Large intestine (tissue), 3 donors: ENCODE results near the gene ANKMY2. TPM values are rescaled to one million over a fixed set of nuclear protein-coding genes. Genes with fewer than 3 reads are reported as not detected.
A peak's percentile ranks its signal among the peaks of the same experiment; 100 is the strongest.

Experiments used
- DNase-seq, 2 donors: peaks; one replicate each; pipeline versions ENCODE4 v3.0.0 to v3.0.0-alpha.2; 2013
- H3K27ac ChIP-seq: one replicate; pipeline ENCODE4 v1.5.1; 2013; ENCODE audit warnings: low read length
- H3K27me3 ChIP-seq: 2 replicates; pipeline ENCODE4 v1.6.1; 2013; ENCODE audit warnings: low read length; ENCODE audit not compliant: control insufficient read depth, insufficient read depth
- H3K36me3 ChIP-seq: 2 replicates; pipeline ENCODE4 v1.6.1; 2013; ENCODE audit warnings: low read length; ENCODE audit not compliant: control insufficient read depth, insufficient read depth
- H3K4me1 ChIP-seq: one replicate; pipeline ENCODE4 v1.6.1; 2013; ENCODE audit warnings: low read length; ENCODE audit not compliant: control insufficient read depth, insufficient read depth
- H3K4me3 ChIP-seq: one replicate; pipeline ENCODE4 v1.5.1; 2013; ENCODE audit warnings: low read length
- H3K9me3 ChIP-seq: one replicate; pipeline ENCODE4 v1.6.1; 2013; ENCODE audit warnings: mild to moderate bottlenecking, low read depth, low read length, moderate library complexity; ENCODE audit not compliant: control insufficient read depth
- WGBS: methylation state at CpG from one replicate; pipeline ENCODE4 v1.1.5; 2013; ENCODE audit warnings: low lambda C conversion rate; ENCODE audit not compliant: insufficient coverage; 5-methylcytosine and 5-hydroxymethylcytosine counted together
- polyA plus RNA-seq: library from polyadenylated mRNA; unstranded; fragments of 120-200 nt; gene quantifications from one replicate; pipeline ENCODE4 v1.2.1, GENCODE V29; 2013

The ANKMY2 gene
- polyA plus RNA-seq, 1 donor = 34.0 TPM

DNA sequence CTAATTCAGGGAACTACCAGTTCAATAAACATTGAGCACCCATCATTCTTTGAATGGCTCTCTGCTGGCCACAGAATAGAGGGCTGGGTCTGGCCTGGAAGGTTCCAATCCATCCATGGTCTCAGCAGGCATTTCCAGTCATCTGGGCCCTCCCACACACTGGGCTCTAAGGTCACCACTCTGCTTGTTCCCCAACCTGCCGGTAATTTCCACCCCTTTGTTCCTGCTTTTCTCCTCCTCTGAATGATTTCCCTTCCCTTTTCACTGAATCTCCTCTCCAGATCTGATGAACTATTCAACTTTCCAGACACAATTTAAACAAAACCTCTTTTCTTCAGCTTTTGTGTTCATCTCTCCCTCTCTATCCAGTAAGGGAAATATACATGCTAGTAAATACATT lies 3.0 kb upstream of the ANKMY2 start:
- WGBS = 38% methylated on average over 1 of the region's 1 CpG
- Histone ChIP-seq H3K4me3 (no peak overlapping the region), H3K4me1 (peaks cover 12% of the 10 kb centered on the region), H3K9me3 (no peaks in the 10 kb centered on the region), H3K36me3 (no peaks in the 10 kb centered on the region), H3K27ac (no peak overlapping the region), H3K27me3 (no peaks in the 10 kb centered on the region)
- no peak for DNase-seq

DNA sequence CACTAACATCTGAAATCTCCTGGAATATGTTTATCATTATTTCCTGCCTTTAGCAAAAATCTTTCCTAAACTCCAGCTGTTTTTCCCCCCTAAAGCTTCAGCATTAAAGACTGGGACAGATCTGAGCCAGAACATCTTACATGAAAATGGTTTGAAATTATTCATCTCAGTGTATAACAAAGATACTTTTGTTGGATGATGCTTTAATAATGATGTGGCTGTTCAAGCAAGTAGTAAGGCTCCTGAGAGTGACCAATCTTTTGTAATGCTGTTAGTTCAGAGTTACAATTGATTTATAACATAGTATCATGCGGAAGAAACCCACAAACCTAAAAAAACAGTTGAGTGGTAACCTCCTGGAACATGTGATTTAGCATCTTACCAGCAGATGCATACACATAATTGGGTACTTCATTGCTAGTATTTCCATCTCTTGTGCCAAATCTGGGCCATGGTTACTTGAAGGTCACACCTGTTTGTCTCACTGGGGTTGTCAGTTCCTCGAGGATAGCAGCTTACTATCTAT lies 1.9 kb upstream of the ANKMY2 start:
- Histone ChIP-seq H3K4me1 (peaks cover 13% of the 10 kb centered on the region), H3K4me3 (peak overlapping the region; percentile 97), H3K27ac (no peak overlapping the region), H3K9me3 (no peaks in the 10 kb centered on the region), H3K36me3 (no peaks in the 10 kb centered on the region), H3K27me3 (no peaks in the 10 kb centered on the region)
- DNase-seq = no peak
- no CpG with 5 or more reads among the region's 2 CpGs for WGBS

DNA sequence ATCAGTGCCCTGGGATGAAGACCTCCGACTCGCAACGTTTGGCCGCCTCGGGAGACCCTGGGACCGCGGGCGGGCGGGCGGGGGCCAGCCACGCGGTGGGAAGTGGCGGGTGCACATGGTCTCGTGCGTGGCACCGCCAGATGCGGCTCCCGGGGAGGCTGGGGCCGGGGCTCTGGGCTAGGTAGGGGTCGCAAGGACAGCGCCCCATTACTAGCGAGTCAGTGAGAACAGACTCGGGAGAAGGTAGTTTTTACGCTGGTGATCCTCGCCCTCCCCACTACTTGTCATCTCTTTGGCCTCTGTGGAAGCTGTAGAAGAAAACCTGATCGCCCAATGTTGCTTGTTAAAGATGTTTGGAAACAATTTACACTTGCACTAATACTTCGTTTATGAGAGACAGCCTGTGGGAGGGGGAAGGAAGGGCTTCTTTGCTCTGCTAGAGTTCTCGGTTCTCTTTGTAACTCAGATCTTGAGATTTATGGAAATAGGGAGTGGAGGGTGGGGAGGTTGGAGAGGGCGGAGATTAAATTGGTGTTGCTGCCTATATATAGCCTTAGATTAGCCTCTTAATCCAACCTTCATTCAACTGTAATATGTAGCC lies 1.0 kb upstream of the ANKMY2 start:
- Histone ChIP-seq H3K4me3 (peak overlapping the region; percentile 97), H3K36me3 (no peaks in the 10 kb centered on the region), H3K27me3 (no peaks in the 10 kb centered on the region), H3K4me1 (peaks cover 13% of the 10 kb centered on the region), H3K9me3 (no peaks in the 10 kb centered on the region), H3K27ac (peak overlapping the region; percentile 81)
- 0% methylated on average over 3 of the region's 29 CpGs for WGBS
- peak in 1 of 2 donors; percentile 56 for DNase-seq

DNA sequence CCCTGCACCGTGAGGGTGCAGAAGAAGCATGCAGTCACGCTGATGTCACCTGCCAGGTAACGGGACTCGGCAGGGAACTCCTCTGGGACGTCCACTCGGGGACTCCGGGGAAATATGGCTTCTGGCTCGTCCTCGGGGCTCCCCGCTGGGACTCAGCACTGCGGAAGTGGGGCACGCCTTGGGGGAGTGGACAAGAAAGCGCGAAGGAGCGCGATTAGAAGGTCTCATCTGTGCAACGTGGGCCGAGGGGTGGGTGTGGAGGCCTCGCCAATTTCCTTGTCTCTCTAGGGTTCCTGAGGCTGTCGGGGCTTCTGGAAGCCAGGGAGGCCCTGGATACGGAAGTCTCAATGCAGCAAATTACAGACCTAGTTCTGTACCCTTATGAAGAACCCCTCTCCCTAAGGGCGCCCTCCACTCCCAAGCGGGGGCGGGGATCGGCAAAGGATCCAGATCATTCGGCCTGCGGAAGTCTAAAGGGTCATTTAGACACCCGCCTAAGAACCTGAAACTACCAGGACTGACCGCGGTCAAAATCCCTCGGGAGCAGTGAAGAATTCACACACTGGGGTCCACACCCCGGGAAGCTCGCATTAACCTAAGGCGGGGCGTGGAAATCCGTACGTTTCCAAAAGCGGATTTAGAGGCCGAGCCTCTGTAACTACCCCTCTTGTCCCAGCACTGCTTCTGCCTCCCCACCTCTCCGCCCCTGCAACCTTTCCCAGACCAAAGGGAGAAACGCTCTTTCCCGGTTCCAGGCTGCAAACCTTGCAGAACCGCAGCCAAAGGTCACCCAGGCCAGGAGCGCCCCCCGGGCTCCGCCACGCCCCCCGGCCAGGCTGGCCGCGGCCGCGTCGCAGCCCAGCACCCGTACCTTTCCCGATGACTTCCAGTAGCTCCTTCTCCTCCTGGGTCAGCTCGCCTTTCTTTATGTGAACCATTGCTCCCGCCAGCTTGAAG lies 640 bp downstream of the ANKMY2 start:
- no CpG with 5 or more reads among the region's 57 CpGs for WGBS
- H3K4me1 ChIP-seq = peaks cover 13% of the 10 kb centered on the region
- H3K9me3 ChIP-seq = no peaks in the 10 kb centered on the region
- peak overlapping the region; percentile 89 for H3K4me3 ChIP-seq
- no peaks in the 10 kb centered on the region for H3K36me3 ChIP-seq
- H3K27me3 ChIP-seq = no peaks in the 10 kb centered on the region
- peak; percentile 38 to 82 for DNase-seq
- peak overlapping the region; percentile 97 for H3K27ac ChIP-seq

DNA sequence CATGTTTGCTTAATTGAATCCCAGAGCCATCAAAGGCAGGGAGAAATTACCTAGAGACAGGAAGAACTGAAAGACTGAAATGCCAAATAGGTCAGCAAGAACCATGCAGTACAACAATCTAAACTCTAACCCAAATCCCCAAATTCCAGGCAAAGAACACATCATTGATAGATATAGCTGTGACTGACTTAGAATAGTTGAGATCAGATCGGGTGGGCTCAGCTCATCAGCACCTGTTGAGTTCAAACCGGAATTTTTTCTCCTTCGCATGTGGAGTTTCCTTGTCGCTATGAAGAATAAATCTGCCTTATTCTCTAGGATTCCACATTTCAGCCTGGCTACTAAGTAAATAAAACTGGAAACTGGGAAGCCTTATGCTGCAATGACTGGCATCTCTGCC lies 1.4 kb downstream of the ANKMY2 start:
- H3K4me3 ChIP-seq = peak overlapping the region; percentile 89

DNA sequence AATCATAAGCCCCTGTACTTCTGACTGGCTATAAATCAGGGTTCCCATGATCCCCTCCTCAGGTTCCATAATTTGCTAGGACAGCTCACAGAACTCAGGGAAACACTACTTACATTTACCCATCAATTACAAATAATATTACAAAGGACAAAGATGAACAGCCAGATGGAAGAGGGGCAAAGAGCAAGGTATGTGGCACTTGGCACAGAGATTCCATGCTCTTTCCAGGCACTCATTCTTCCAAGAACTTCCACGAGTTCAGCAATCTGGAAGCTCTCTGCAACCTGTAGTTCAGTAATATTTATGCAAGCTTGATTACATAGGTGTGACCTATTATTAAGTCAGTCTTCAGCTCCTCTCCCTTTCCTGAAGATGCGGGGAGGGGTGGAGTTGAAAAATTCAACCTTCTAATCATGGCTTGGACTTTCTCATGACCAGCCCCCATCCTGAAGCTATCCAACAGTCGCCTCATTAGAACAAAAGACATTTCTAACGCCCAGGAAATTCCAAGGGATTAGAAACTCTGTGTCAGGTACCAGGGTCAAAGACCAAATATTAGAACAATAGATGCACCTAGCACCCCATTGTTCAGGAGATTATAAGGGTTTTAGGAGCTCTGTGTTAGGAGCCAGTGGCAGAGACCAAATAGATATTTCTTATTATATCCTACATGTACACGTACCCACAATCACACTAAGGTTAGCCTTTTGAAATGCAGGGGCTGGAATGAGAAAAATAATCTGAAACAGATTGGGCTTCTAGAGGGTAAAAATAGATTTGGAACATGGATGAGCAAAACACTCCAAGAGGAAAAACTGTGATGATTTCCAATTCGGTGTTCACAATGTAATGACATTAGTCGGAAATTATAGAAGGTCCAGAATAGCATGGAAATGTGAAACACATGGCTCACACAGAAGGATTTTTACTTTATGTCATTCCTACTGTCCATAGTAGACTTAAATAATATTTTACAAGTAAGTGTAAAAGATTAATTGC lies 7.0 kb downstream of the ANKMY2 start:
- no peak overlapping the region for H3K27ac ChIP-seq
- H3K36me3 ChIP-seq = peaks cover 5% of the 10 kb centered on the region
- no peaks in the 10 kb centered on the region for H3K9me3 ChIP-seq
- no peak for DNase-seq
- 100% methylated on average over 2 of the region's 7 CpGs for WGBS
- H3K4me3 ChIP-seq = no peak overlapping the region
- H3K27me3 ChIP-seq = no peaks in the 10 kb centered on the region
- peaks cover 6% of the 10 kb centered on the region for H3K4me1 ChIP-seq

More for the DNA sequence above, 1.4 kb downstream of the ANKMY2 start:
- Histone ChIP-seq H3K4me1 (peaks cover 13% of the 10 kb centered on the region), H3K36me3 (no peaks in the 10 kb centered on the region), H3K27me3 (no peaks in the 10 kb centered on the region), H3K27ac (peak overlapping the region; percentile 97), H3K9me3 (no peaks in the 10 kb centered on the region)
- no CpG with 5 or more reads among the region's 4 CpGs for WGBS
- no peak for DNase-seq

DNA sequence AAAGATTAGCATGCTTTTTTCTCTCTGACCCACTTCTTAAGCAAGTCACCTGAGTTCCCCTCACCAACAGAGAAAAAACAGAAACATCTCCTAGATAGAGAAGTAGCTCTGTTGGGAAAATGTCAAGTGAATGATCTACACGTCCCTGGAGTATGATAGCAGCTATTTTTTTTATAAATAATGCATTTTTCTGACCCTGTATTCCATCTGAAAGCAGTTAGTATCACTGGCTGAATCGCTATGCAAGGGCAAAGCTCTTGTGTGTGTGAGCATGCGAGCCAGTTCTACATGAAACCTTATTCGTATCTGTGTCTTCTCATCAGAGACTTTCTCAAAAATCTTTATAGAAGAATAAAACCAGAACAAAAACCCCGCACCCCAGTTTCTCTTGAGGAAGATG lies 8.2 kb downstream of the ANKMY2 start:
- H3K4me1 ChIP-seq = peaks cover 5% of the 10 kb centered on the region
- no peaks in the 10 kb centered on the region for H3K9me3 ChIP-seq
- 100% methylated on average over 1 of the region's 5 CpGs for WGBS

DNA sequence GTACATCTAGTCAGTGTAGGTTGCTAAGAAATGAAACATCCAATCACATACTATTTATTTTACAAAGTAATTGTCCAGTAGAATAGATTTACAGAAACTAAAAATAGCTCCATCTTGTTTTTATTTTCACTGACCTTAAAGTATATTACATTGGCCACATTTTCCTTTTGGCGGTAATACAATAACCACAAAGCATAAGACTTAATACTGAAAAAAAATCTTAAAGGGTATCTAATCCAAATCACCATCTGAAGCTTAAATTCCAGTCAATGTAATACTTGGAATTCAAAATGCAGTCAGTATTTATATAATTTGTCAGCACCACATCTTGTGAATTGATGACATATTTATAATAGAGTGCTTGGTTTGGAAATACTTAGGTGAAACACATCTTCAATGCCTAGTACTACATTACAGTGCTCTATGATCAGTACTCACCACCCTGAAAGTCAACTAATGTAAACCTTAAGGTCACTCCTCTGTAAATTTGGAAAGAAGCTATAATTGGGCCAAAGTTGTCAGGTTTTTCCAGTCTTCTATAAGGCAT lies 8.9 kb downstream of the ANKMY2 start:
- peaks cover 5% of the 10 kb centered on the region for H3K4me1 ChIP-seq
- no peak overlapping the region for H3K27ac ChIP-seq
- H3K4me3 ChIP-seq = no peak overlapping the region
- peaks cover 5% of the 10 kb centered on the region for H3K36me3 ChIP-seq
- no peak for DNase-seq
- no CpG with 5 or more reads among the region's 1 CpG for WGBS
- no peaks in the 10 kb centered on the region for H3K9me3 ChIP-seq
- no peaks in the 10 kb centered on the region for H3K27me3 ChIP-seq

More for the DNA sequence above, 8.2 kb downstream of the ANKMY2 start:
- no peaks in the 10 kb centered on the region for H3K27me3 ChIP-seq
- DNase-seq = no peak
- peaks cover 5% of the 10 kb centered on the region for H3K36me3 ChIP-seq
- H3K27ac ChIP-seq = no peak overlapping the region
- no peak overlapping the region for H3K4me3 ChIP-seq

DNA sequence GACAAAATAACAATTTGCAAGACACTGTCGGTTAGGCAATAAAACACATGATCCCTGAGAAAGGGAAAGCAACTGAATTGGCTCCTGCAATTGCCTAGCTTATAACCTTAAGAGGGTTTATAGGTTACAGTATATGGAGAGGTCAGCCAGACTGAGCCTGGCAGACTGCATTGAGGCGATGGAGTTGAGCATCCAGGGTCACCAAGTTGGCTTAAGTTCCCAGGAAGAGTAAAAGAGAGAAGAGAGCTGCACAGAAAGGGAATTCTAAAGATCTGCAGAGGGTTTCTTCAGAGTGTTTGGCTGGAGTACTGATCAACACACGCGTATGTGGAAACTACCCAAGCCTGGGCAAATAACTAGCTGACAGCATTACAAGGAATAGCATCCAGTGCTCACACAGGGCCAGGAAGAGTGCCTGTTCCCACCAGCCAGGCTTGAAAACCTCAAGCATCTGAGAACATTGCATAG lies 11.2 kb downstream of the ANKMY2 start:
- peaks cover 8% of the 10 kb centered on the region for H3K36me3 ChIP-seq
- peaks cover 5% of the 10 kb centered on the region for H3K4me1 ChIP-seq
- H3K4me3 ChIP-seq = no peak overlapping the region
- WGBS = 67% methylated on average over 1 of the region's 4 CpGs
- peak; percentile 13 to 65 for DNase-seq
- H3K27ac ChIP-seq = no peak overlapping the region
- no peaks in the 10 kb centered on the region for H3K27me3 ChIP-seq
- H3K9me3 ChIP-seq = no peaks in the 10 kb centered on the region
